ENCODE results near the gene NEDD8.
A peak's percentile ranks its signal among the peaks of the same experiment; 100 is the strongest.

Gene NEDD8

GRCh38 chr14:24186831-24187538 lies 45.2 kb downstream of the NEDD8 start:
- H3K4me3 ChIP-seq (ENCODE audit: low read length, poor library complexity, severe bottlenecking) = no peak overlapping the region
- peaks cover 6% of the 10 kb centered on the region; the same call in 1 of the 2 replicates for H3K79me2 ChIP-seq (ENCODE audit: insufficient read depth, low read length)
- H3K36me3 ChIP-seq (ENCODE audit: insufficient read depth, low read length) = no peaks in the 10 kb centered on the region; the same call in 1 of the 2 replicates
- H3K4me1 ChIP-seq (ENCODE audit: insufficient read depth, low read length, poor library complexity, severe bottlenecking) = peaks cover 11% of the 10 kb centered on the region
- H2AFZ ChIP-seq (ENCODE audit: low read length) = no peak overlapping the region
- H4K20me1 ChIP-seq (ENCODE audit: insufficient read depth, low read length, poor library complexity, severe bottlenecking) = no peaks in the 10 kb centered on the region
- no peaks in the 10 kb centered on the region for H3K27me3 ChIP-seq (ENCODE audit: insufficient read depth, low read length, poor library complexity, severe bottlenecking)
- no peak overlapping the region for H3K9ac ChIP-seq (ENCODE audit: low read depth, low read length, poor library complexity, severe bottlenecking)
- H3K9me2 ChIP-seq (replicated peaks; ENCODE audit: low read depth, low read length) = no peaks in the 10 kb centered on the region
- H3K9me3 ChIP-seq (ENCODE audit: insufficient read depth, low read depth, low read length) = no peaks in the 10 kb centered on the region
- TF ChIP-seq, protein P1, sequence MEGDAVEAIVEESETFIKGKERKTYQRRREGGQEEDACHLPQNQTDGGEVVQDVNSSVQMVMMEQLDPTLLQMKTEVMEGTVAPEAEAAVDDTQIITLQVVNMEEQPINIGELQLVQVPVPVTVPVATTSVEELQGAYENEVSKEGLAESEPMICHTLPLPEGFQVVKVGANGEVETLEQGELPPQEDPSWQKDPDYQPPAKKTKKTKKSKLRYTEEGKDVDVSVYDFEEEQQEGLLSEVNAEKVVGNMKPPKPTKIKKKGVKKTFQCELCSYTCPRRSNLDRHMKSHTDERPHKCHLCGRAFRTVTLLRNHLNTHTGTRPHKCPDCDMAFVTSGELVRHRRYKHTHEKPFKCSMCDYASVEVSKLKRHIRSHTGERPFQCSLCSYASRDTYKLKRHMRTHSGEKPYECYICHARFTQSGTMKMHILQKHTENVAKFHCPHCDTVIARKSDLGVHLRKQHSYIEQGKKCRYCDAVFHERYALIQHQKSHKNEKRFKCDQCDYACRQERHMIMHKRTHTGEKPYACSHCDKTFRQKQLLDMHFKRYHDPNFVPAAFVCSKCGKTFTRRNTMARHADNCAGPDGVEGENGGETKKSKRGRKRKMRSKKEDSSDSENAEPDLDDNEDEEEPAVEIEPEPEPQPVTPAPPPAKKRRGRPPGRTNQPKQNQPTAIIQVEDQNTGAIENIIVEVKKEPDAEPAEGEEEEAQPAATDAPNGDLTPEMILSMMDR (conservative IDR thresholded peaks at IDR 0.05; ENCODE audit: low read length) = no peak
- TF ChIP-seq EZH2phosphoT487 (IDR thresholded peaks at IDR 0.05; ENCODE audit: borderline replicate concordance) = no peak
- no peaks in the 10 kb centered on the region for H3F3A ChIP-seq (ENCODE audit: low read depth)
- peak overlapping the region; percentile 84 for H3K4me2 ChIP-seq (ENCODE audit: low read depth, low read length, poor library complexity, severe bottlenecking)

GRCh38 chr14:24185741-24186140 lies 46.4 kb downstream of the NEDD8 start:
- no peaks in the 10 kb centered on the region for H4K20me1 ChIP-seq (ENCODE audit: insufficient read depth, low read length, poor library complexity, severe bottlenecking)
- H3K36me3 ChIP-seq (ENCODE audit: insufficient read depth, low read length) = no peaks in the 10 kb centered on the region; the same call in 1 of the 2 replicates

GRCh38 chr14:24185026-24185425 lies 47.1 kb downstream of the NEDD8 start:
- Histone ChIP-seq H3F3A (ENCODE audit: low read depth) (no peaks in the 10 kb centered on the region), H3K9me3 (ENCODE audit: insufficient read depth, low read depth, low read length) (no peaks in the 10 kb centered on the region), H3K27me3 (ENCODE audit: insufficient read depth, low read length, poor library complexity, severe bottlenecking) (no peaks in the 10 kb centered on the region), H3K79me2 (ENCODE audit: insufficient read depth, low read length) (no peaks in the 10 kb centered on the region), H3K9me2 (replicated peaks; ENCODE audit: low read depth, low read length) (no peaks in the 10 kb centered on the region), H2AFZ (ENCODE audit: low read length) (no peak overlapping the region), H3K4me1 (ENCODE audit: insufficient read depth, low read length, poor library complexity, severe bottlenecking) (peaks cover 11% of the 10 kb centered on the region), H3K4me2 (ENCODE audit: low read depth, low read length, poor library complexity, severe bottlenecking) (no peak overlapping the region), H4K20me1 (ENCODE audit: insufficient read depth, low read length, poor library complexity, severe bottlenecking) (no peaks in the 10 kb centered on the region), H3K36me3 (ENCODE audit: insufficient read depth, low read length) (peaks cover 4% of the 10 kb centered on the region; the same call in 1 of the 2 replicates), H3K4me3 (ENCODE audit: low read length, poor library complexity, severe bottlenecking) (no peak overlapping the region), H3K9ac (ENCODE audit: low read depth, low read length, poor library complexity, severe bottlenecking) (no peak overlapping the region)
- TF ChIP-seq EZH2phosphoT487 (IDR thresholded peaks at IDR 0.05; ENCODE audit: borderline replicate concordance) = no peak
- TF ChIP-seq, protein P1 (conservative IDR thresholded peaks at IDR 0.05; ENCODE audit: low read length) = no peak

More at GRCh38 chr14:24185741-24186140, 46.4 kb downstream of the NEDD8 start:
- peaks cover 11% of the 10 kb centered on the region for H3K4me1 ChIP-seq (ENCODE audit: insufficient read depth, low read length, poor library complexity, severe bottlenecking)
- H3K4me3 ChIP-seq (ENCODE audit: low read length, poor library complexity, severe bottlenecking) = no peak overlapping the region
- no peak for TF ChIP-seq EZH2phosphoT487 (IDR thresholded peaks at IDR 0.05; ENCODE audit: borderline replicate concordance)
- TF ChIP-seq, protein P1 (conservative IDR thresholded peaks at IDR 0.05; ENCODE audit: low read length) = no peak
- no peaks in the 10 kb centered on the region for H3K79me2 ChIP-seq (ENCODE audit: insufficient read depth, low read length)
- no peak overlapping the region for H2AFZ ChIP-seq (ENCODE audit: low read length)
- no peaks in the 10 kb centered on the region for H3F3A ChIP-seq (ENCODE audit: low read depth)
- H3K4me2 ChIP-seq (ENCODE audit: low read depth, low read length, poor library complexity, severe bottlenecking) = no peak overlapping the region
- no peaks in the 10 kb centered on the region for H3K9me2 ChIP-seq (replicated peaks; ENCODE audit: low read depth, low read length)
- H3K9ac ChIP-seq (ENCODE audit: low read depth, low read length, poor library complexity, severe bottlenecking) = no peak overlapping the region
- no peaks in the 10 kb centered on the region for H3K27me3 ChIP-seq (ENCODE audit: insufficient read depth, low read length, poor library complexity, severe bottlenecking)
- no peaks in the 10 kb centered on the region for H3K9me3 ChIP-seq (ENCODE audit: insufficient read depth, low read depth, low read length)
